Jurkat, Clone E6-1 (cell line): Measurements from ENCODE around the gene NEDD9.

Experiments used
- DNase-seq: peaks from one replicate; pipeline ENCODE4 v3.0.0-alpha.2; 2011; ENCODE audit warnings: low read depth, low spot score
- H3K4me3 ChIP-seq: 2 replicates; pipeline ENCODE4 v1.5.1; 2011; ENCODE audit warnings: mild to moderate bottlenecking, low read length, control low read depth, moderate library complexity

Gene NEDD9

GRCh38 chr6:11163932-11164331 lies 68.5 kb downstream of the NEDD9 start:
- no peak overlapping the region for H3K4me3 ChIP-seq
- DNase-seq: no peak

GRCh38 chr6:11162262-11162661 lies 70.2 kb downstream of the NEDD9 start:
- no peak for DNase-seq
- H3K4me3 ChIP-seq: no peak overlapping the region

GRCh38 chr6:11161031-11161956 lies 71.2 kb downstream of the NEDD9 start:
- DNase-seq: no peak
- no peak overlapping the region for H3K4me3 ChIP-seq

GRCh38 chr6:11160199-11160598 lies 72.3 kb downstream of the NEDD9 start:
- no peak for DNase-seq
- no peak overlapping the region for H3K4me3 ChIP-seq

GRCh38 chr6:11155589-11155988 lies 76.9 kb downstream of the NEDD9 start:
- no peak for DNase-seq

GRCh38 chr6:11153447-11153846 lies 79.0 kb downstream of the NEDD9 start:
- DNase-seq: no peak

More at GRCh38 chr6:11155589-11155988, 76.9 kb downstream of the NEDD9 start:
- no peak overlapping the region for H3K4me3 ChIP-seq

GRCh38 chr6:11152581-11152980 lies 79.9 kb downstream of the NEDD9 start:
- H3K4me3 ChIP-seq: no peak overlapping the region
- DNase-seq: no peak

More at GRCh38 chr6:11153447-11153846, 79.0 kb downstream of the NEDD9 start:
- H3K4me3 ChIP-seq: no peak overlapping the region

GRCh38 chr6:11151488-11151887 lies 81.0 kb downstream of the NEDD9 start:
- no peak for DNase-seq
- no peak overlapping the region for H3K4me3 ChIP-seq

GRCh38 chr6:11149551-11149950 lies 82.9 kb downstream of the NEDD9 start:
- H3K4me3 ChIP-seq: no peak overlapping the region
- DNase-seq: no peak

- no peak overlapping the region for H3K4me3 ChIP-seq
- DNase-seq: no peak
Observed at GRCh38 chr6:11146117-11146826, 86.2 kb downstream of the NEDD9 start.

GRCh38 chr6:11144393-11144851 lies 88.0 kb downstream of the NEDD9 start:
- peak; percentile 41 for DNase-seq
- H3K4me3 ChIP-seq: no peak overlapping the region

GRCh38 chr6:11143394-11144371 lies 88.8 kb downstream of the NEDD9 start:
- no peak overlapping the region for H3K4me3 ChIP-seq
- no peak for DNase-seq

GRCh38 chr6:11142296-11143027 lies 90.0 kb downstream of the NEDD9 start:
- H3K4me3 ChIP-seq: no peak overlapping the region
- no peak for DNase-seq

GRCh38 chr6:11141295-11141694 lies 91.2 kb downstream of the NEDD9 start:
- DNase-seq: no peak

GRCh38 chr6:11140056-11140455 lies 92.4 kb downstream of the NEDD9 start:
- no peak overlapping the region for H3K4me3 ChIP-seq
- no peak for DNase-seq

More at GRCh38 chr6:11141295-11141694, 91.2 kb downstream of the NEDD9 start:
- H3K4me3 ChIP-seq: no peak overlapping the region

- DNase-seq: no peak
- no peak overlapping the region for H3K4me3 ChIP-seq
Observed at GRCh38 chr6:11139051-11139960, 93.2 kb downstream of the NEDD9 start.

GRCh38 chr6:11136809-11137208 lies 95.7 kb downstream of the NEDD9 start:
- no peak for DNase-seq
- no peak overlapping the region for H3K4me3 ChIP-seq
